HG02798 (cell line): ENCODE measurements around the gene HERC5.
A peak's percentile ranks its signal among the peaks of the same experiment; 100 is the strongest.
"Not testable (repeated sequence)": the region's sequence is repeated elsewhere in the genome, so short reads cannot be mapped to it uniquely, and the experiment has no call there.

Experiments used
- ATAC-seq: cut with Tn5 transposase; IDR thresholded peaks from one replicate; pipeline ENCODE4 v1.9.1; 2021; ENCODE audit warnings: mild to moderate bottlenecking; ENCODE audit not compliant: unreplicated experiment, poor library complexity

The HERC5 gene

DNA sequence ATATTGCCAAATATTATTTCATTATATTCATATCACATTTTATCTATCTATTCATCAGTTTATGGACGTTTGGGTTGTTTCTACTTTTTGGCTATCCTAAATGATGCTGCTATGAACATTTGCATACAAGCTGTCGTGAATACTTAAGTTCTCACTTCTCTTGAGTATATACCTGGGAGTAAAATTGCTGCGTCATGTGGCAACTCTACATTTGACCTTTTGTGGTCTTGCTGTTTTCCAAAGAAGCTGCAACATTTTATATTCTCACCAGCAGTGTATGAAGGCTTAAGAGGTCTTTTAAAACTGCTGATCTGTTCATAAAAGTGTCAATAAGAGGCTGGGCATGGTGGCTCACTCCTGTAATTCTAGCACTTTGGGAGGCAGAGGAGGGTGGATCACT lies 60.9 kb downstream of the HERC5 start:
- no peak for ATAC-seq

DNA sequence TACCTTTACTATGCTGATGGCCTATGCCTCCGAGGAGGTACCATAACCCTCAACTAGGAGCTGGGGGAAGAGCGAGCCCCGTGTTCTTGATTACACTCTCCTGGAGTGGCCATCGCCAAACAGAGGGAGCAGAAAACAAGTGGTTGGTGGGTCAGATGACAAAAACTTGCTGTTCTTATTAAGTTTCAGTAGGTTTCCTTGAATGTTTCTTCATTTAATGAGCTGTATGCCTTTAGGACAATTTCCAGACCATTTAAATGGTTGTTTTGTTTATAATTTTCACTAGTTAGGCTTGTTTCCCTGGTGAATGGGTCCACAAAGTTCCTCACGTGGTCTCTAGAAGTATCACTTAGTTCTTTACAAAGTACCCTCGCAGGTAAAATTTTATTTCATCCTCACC lies 62.0 kb downstream of the HERC5 start:
- ATAC-seq = no peak

GRCh38 chr4:88522702-88523324 lies 65.9 kb downstream of the HERC5 start:
- peak; percentile 18 for ATAC-seq

DNA sequence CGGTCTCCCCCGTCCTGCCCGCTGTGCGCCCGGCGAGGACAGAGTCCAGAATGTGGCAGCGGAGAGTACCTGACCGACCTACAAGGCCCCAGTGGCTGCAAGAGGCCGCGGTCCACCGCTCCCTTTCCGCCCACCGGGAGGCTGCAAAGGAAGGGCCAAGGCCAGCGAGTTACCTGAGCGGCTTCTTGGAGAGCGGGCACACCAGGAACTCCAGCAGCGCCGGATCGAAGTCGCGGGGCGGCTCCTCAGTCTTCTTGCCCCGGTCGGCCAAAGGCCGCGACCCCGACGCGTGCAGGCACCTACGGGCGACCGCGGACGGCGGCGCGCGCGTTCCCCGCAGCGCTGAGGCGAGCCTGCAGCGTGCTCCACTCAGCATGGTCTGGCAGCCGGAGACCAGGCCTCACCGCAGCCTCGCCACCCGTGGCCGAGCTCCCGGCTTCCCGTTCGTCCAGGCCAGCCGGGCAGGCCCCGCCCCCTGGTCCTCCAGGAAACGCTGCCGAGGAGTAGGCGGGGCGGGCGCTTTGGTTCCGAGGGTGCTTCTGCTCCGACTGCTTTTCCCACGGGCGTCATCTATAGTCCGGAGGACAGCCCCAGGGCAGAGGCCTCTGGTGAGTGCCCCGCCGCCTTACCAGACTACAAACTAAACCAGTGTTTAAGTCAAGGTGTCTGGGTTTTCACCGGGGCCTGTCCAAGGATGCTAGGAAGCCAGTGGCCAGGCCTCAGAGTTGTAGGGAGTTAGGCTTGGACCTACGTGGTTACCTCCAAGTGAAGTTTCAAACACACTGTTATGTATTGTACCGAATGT lies 66.6 kb downstream of the HERC5 start, which contains the start of gene PYURF:
Gene PYURF (minus strand): TSS at position 452 of the 805 bp plus-strand sequence. CDS start 76 bp downstream, at position 376.
- ATAC-seq = peak; percentile 86

DNA sequence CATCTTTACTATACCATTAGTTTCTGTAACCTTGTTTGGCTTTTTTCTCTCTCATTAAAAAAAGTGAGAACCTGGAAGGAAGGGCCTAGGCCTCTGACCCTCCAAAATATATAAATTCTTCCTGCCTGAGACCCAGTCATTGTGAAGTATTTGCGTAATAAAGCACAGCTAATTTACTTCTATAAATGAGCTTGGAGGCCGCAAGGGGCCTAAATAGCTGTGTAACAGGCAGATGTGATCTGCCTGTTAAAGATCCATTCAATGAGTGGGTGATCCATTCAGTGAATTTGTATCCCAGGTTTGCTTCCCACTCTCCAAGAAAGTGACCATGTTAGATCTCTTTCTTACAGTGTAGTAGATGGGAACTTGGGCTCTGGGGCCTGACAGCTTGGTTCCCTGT lies 67.3 kb downstream of the HERC5 start:
- ATAC-seq = no peak

GRCh38 chr4:88526221-88526815 lies 69.4 kb downstream of the HERC5 start:
- no peak for ATAC-seq

GRCh38 chr4:88527787-88528186 lies 70.9 kb downstream of the HERC5 start:
- peak; percentile 50 for ATAC-seq

DNA sequence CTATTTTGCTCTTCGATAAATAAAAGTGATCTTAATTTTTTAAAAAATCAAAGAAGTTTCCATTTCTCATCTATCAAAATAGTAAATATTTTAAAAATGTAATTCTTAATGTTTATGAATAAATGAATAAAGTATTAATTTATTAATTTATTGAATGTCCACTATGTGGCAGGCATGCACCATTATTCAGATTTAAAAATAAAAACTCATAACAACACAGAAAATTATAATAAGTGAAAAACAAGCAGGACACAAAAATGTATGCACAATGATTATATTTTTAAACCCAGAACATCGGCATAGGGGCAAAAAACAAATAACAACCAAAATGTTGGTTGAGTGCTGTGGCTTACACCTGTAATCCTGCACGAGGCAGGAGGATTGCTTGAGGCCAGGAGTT lies 71.9 kb downstream of the HERC5 start:
- no peak for ATAC-seq

DNA sequence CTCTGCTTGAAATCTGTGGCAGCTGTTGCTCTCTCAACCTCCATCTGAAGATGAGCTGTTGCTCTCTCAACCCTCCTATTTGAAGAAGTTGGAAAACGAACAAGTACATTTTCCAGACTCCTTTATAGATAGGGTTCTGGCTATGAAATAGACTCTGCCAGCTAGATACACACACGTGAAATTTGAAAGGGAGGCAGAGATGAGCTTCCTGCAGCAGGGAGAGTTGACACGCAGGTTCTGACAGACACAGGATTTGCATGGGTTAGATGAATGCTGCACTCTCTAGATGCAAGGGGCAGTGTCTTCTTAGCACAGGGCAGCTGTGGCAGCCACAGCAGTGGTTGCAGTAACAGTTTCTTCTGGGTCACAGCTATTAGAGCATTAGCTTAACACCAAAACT lies 74.6 kb downstream of the HERC5 start:
- no peak for ATAC-seq

DNA sequence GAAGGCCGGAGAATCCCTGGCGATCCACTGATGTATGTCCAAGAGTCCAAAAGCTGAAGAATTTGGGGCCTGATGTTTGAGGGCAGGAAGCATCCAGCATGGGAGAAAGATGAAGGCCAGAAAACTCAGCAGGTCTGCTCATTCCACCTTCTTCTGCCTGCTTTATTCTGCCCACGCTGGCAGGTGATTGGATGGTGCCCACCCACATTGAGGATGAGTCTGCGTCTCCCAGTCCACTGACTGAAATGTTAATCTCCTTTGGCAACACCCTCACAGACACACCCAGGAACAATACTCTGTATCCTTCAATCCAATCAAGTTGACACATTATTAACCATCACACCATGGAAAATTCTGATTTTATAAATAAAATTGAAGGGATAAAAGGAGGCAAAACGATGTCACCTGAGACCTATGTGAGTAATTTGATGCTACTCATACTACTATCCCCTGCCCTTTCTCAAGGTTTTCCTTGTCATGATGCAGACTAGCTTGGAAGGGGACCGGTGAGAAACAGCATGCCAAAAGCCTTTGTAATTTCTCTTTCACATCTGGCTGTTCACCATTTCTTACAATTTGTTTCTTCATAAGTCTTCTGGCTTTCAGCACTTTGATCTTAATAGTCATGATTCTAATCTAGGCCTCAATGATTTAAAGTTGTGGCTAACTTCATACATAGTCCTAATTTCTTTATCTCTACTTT lies 76.3 kb downstream of the HERC5 start:
- no peak for ATAC-seq

GRCh38 chr4:88533937-88534750 lies 77.2 kb downstream of the HERC5 start:
- ATAC-seq = no peak

DNA sequence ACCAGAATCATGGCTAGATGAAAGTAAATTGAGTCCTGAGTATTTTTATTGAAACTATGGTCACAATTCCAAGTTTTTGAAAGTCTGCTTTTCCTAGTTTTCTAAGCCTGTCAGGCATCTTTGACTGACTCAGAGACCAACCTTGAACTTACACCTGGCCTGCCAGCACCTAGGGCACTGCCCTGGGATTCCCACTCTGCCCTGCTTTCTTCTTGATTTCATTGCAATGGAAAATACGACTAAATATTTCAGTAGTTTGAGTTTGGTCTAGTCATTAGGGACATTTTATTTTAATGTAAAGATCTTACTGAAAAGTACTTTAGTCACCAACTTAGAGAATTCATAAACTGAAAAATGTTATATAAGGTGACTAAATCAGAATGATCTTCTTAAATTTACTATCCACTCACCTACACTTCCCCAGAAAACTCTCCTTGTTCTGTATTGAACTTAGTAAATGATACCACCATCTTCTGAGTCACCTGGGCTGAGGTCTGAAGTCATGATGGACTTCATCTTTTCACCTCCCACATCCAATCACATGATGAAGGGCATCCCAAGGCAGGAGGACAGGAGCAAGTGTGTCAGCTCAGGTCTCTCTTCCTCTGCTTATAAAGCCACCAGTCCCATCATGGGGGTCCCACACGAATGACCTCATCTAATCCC lies 78.3 kb downstream of the HERC5 start:
- ATAC-seq = no peak

DNA sequence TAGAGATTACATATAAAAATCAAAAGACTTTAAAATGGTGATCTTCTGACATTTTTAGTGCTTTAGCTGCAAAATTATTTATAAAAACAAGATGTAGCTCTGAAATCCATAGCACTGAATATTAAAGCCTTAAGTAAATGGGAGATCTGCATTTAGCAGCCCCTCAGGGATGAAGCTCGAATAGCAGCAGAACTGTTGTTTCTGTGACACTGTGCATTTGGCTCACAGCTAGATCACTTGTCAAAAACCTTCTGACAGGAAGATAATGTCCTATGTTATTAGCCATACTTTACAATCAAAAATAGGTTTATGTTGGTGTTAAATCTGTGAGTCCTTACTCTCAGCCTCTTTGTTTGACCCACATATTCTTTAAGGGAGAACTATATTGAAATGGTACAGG lies 80.8 kb downstream of the HERC5 start:
- ATAC-seq = no peak

DNA sequence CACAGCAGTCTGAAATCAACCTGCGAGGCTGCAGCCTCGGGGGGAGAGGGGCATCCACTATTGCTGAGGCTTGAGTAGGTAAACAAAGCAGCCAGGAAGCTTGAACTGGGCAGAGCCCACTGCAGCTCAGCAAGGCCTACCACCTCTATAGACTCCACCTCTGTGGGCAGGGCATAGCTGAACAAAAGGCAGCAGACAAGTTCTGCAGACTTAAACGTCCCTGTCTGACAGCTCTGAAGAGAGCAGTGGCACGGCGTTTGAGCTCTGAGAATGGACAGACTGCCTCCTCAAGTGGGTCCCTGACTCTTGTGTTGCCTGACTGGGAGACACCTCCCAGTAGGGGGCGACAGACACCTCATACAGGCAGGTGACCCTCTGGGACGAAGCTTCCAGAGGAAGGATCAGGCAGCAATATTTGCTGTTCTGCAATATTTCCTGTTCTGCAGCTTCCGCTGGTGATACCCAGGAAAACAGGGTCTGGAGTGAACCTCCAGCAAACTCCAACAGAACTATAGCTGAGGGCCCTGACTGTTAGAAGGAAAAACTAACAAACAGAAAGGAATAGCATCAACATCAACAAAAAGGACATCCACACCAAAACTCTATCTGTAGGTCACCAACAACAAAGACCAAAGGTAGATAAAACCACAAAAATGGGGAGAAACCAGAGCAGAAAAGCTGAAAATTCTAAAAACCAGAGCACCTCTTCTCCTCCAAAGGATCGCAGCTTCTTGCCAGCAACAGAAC lies 82.6 kb downstream of the HERC5 start:
- not testable (repeated sequence) for ATAC-seq

- no peak for ATAC-seq
Measured at GRCh38 chr4:88549815-88550214, 92.9 kb downstream of the HERC5 start.
